ENCODE measurements around the gene ASCC3.

The ASCC3 gene

DNA sequence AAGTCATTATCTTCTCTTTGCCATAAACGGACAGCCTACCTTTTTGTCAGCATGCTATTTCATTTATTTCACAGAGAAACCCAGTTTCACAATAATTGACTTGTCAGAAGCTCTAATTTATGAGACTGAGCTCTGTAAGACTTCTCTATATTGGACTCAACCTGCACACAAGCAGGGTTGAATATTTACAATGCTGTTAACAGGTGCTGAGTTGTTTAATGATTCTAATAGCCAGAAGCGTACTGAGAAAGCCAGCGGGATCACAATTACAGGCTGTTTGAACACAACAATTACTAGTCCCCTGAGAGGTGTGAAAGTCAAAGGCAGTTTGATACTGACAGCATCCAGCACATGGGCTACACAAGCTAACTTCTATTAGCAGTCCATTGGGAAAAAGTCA, 288.2 kb downstream of the ASCC3 start:
- Histone ChIP-seq H3K4me3 (ENCODE audit: severe bottlenecking) (no peak overlapping the region), H3K27ac (ENCODE audit: poor library complexity, severe bottlenecking) (no peak overlapping the region), H3K9me3 (ENCODE audit: severe bottlenecking) (no peaks in the 10 kb centered on the region), H3K36me3 (ENCODE audit: low read depth) (peaks cover 43% of the 10 kb centered on the region), H3K4me1 (ENCODE audit: insufficient read depth, poor library complexity, severe bottlenecking) (no peaks in the 10 kb centered on the region), H3K27me3 (ENCODE audit: insufficient read depth, poor library complexity, severe bottlenecking) (no peaks in the 10 kb centered on the region)
- DNase-seq (ENCODE audit: low spot score) (no peak), ATAC-seq (ENCODE audit: low read depth) (no peak)
- no peak for TF ChIP-seq CTCF (IDR thresholded peaks at IDR 0.05; ENCODE audit: poor library complexity, severe bottlenecking)

DNA sequence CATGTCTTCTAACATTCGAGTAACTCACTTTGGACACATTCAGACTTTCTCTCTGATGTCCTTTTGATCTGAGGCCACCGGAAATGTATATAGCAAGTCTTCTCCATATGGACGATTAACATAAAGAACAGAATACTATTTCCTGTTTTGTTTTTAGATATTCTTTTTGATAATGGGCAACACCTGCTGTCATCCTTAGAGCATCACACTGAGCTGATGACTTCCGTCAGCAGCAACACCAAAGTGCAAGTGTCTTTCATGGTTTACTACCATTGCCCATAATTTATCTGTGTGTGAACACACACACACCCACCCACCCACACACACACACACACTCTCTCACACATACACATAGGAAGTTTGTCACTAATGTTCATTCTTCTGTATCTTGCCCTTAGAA, 303.7 kb downstream of the ASCC3 start:
- no peak for TF ChIP-seq CTCF (IDR thresholded peaks at IDR 0.05; ENCODE audit: poor library complexity, severe bottlenecking)
- H3K4me3 ChIP-seq (ENCODE audit: severe bottlenecking) = no peak overlapping the region
- no peak for DNase-seq (ENCODE audit: low spot score)
- no peaks in the 10 kb centered on the region for H3K4me1 ChIP-seq (ENCODE audit: insufficient read depth, poor library complexity, severe bottlenecking)
- ATAC-seq (ENCODE audit: low read depth) = no peak
- H3K27ac ChIP-seq (ENCODE audit: poor library complexity, severe bottlenecking) = no peak overlapping the region
- H3K36me3 ChIP-seq (ENCODE audit: low read depth) = peaks cover 10% of the 10 kb centered on the region
- no peaks in the 10 kb centered on the region for H3K27me3 ChIP-seq (ENCODE audit: insufficient read depth, poor library complexity, severe bottlenecking)
- H3K9me3 ChIP-seq (ENCODE audit: severe bottlenecking) = no peaks in the 10 kb centered on the region

GRCh38 chr6:100575921-100576320, 305.2 kb downstream of the ASCC3 start:
- Histone ChIP-seq H3K27ac (ENCODE audit: poor library complexity, severe bottlenecking) (no peak overlapping the region), H3K36me3 (ENCODE audit: low read depth) (peaks cover 20% of the 10 kb centered on the region), H3K27me3 (ENCODE audit: insufficient read depth, poor library complexity, severe bottlenecking) (no peaks in the 10 kb centered on the region), H3K4me3 (ENCODE audit: severe bottlenecking) (no peak overlapping the region), H3K9me3 (ENCODE audit: severe bottlenecking) (no peaks in the 10 kb centered on the region), H3K4me1 (ENCODE audit: insufficient read depth, poor library complexity, severe bottlenecking) (no peaks in the 10 kb centered on the region)
- no peak for DNase-seq (ENCODE audit: low spot score)
- TF ChIP-seq CTCF (IDR thresholded peaks at IDR 0.05; ENCODE audit: poor library complexity, severe bottlenecking) = no peak
- ATAC-seq (ENCODE audit: low read depth) = no peak

- H3K4me3 ChIP-seq (ENCODE audit: severe bottlenecking) = no peak overlapping the region
- DNase-seq (ENCODE audit: low spot score) (no peak), ATAC-seq (ENCODE audit: low read depth) (no peak)
- H3K4me1 ChIP-seq (ENCODE audit: insufficient read depth, poor library complexity, severe bottlenecking) = no peaks in the 10 kb centered on the region
- TF ChIP-seq CTCF (IDR thresholded peaks at IDR 0.05; ENCODE audit: poor library complexity, severe bottlenecking) = no peak
- H3K27me3 ChIP-seq (ENCODE audit: insufficient read depth, poor library complexity, severe bottlenecking) = no peaks in the 10 kb centered on the region
- peaks cover 17% of the 10 kb centered on the region for H3K36me3 ChIP-seq (ENCODE audit: low read depth)
- H3K27ac ChIP-seq (ENCODE audit: poor library complexity, severe bottlenecking) = no peak overlapping the region
- H3K9me3 ChIP-seq (ENCODE audit: severe bottlenecking) = no peaks in the 10 kb centered on the region
Measured at GRCh38 chr6:100574836-100575235, 306.3 kb downstream of the ASCC3 start.

GRCh38 chr6:100573166-100573565, 308.0 kb downstream of the ASCC3 start:
- ATAC-seq (ENCODE audit: low read depth) (peak; percentile 50; the same call in 1 of the 3 replicates), DNase-seq (ENCODE audit: low spot score) (no peak)
- TF ChIP-seq CTCF (IDR thresholded peaks at IDR 0.05; ENCODE audit: poor library complexity, severe bottlenecking) = peak; percentile 70
- no peaks in the 10 kb centered on the region for H3K9me3 ChIP-seq (ENCODE audit: severe bottlenecking)
- no peak overlapping the region for H3K4me3 ChIP-seq (ENCODE audit: severe bottlenecking)
- H3K36me3 ChIP-seq (ENCODE audit: low read depth) = peaks cover 16% of the 10 kb centered on the region
- H3K4me1 ChIP-seq (ENCODE audit: insufficient read depth, poor library complexity, severe bottlenecking) = no peaks in the 10 kb centered on the region
- no peaks in the 10 kb centered on the region for H3K27me3 ChIP-seq (ENCODE audit: insufficient read depth, poor library complexity, severe bottlenecking)
- H3K27ac ChIP-seq (ENCODE audit: poor library complexity, severe bottlenecking) = no peak overlapping the region
